Panc1 (cell line): ENCODE measurements around the gene CD226.

Experiments
- CTCF ChIP-seq: fragments of 450-650 bp; IDR thresholded peaks from 2 replicates; pipeline ENCODE4 v1.5.1; 2017; ENCODE audit warnings: mild to moderate bottlenecking
- POLR2AphosphoS5 ChIP-seq: IDR thresholded peaks from 2 replicates; pipeline ENCODE4 v1.6.1; 2012; ENCODE audit warnings: mild to moderate bottlenecking, low read depth, low read length, moderate library complexity
- SIN3A ChIP-seq: IDR thresholded peaks from 2 replicates; pipeline ENCODE4 v1.6.1; 2012; ENCODE audit warnings: low read depth, mild to moderate bottlenecking, low read length, moderate library complexity, borderline replicate concordance; ENCODE audit not compliant: insufficient read depth
- TCF7L2 ChIP-seq: IDR thresholded peaks from 2 replicates; pipeline ENCODE4 v1.6.1; 2011; ENCODE audit warnings: mild to moderate bottlenecking, low read depth, low read length, inconsistent platforms

DNA sequence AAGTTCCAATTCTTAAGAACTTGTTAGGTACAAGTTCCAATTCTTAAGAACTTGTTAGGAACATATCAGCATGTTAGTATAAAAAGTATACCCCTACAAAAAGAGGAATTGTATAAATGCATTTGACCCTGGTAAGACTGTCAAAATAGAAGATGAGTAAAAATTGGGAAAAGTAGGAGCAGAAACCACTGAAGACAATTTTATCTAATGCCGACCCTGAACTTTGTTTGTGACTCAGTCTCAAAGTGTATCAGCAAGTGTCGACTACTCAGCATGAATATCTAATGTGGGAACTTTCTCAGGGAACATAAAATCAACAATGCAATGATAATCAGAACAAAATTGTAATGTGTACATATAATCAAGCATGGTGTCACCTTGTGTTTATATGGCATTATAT lies 583 bp upstream of the CD226 start:
- no peak for TF ChIP-seq TCF7L2
- TF ChIP-seq CTCF, result no peak
- no peak for TF ChIP-seq POLR2AphosphoS5
- TF ChIP-seq SIN3A, result no peak
